ENCODE results near the gene MNAT1. TPM values are rescaled to one million over a fixed set of nuclear protein-coding genes. Genes with fewer than 3 reads are reported as not detected.

The MNAT1 gene
- total RNA-seq, 1 experiment from 2014 or later: 69.8 TPM

Other genes with a start within 250 kb of the MNAT1 start
- 0.05 TPM in 1 of 2 replicates, not detected in the other for gene C14orf39, start 248.7 kb upstream of the MNAT1 start, total RNA-seq (2014; rRNA removed; shearing (Covaris generic))
- not detected in 2 replicates for gene SIX6, start 225.6 kb upstream of the MNAT1 start, total RNA-seq (2014; rRNA removed; shearing (Covaris generic))
- gene SIX1, start 85.3 kb upstream of the MNAT1 start, total RNA-seq (2014; rRNA removed; shearing (Covaris generic)): 3.7 and 9.0 TPM in 2 replicates
- gene SIX4, start 10.4 kb upstream of the MNAT1 start, total RNA-seq (2014; rRNA removed; shearing (Covaris generic)): 4.2 and 5.3 TPM in 2 replicates
- gene TRMT5, start 246.3 kb downstream of the MNAT1 start, total RNA-seq (2014; rRNA removed; shearing (Covaris generic)): 14.8 and 31.4 TPM in 2 replicates
- gene SLC38A6, start 246.5 kb downstream of the MNAT1 start, total RNA-seq (2014; rRNA removed; shearing (Covaris generic)): 16.8 and 22.8 TPM in 2 replicates

All from SJSA1 (cell line).